B cell (primary cell): ENCODE measurements around the gene KDELR1. TPM values are rescaled to one million over a fixed set of nuclear protein-coding genes. Genes with fewer than 3 reads are reported as not detected.

Source experiments
- ATAC-seq: fragments of 200-7000 bp; cut with Tn5 transposase; one replicate; pipeline ENCODE4 v1.10.0; 2021; ENCODE audit warnings: low read depth, mild to moderate bottlenecking, moderate number of reproducible peaks, moderate library complexity
- CTCF ChIA-PET: fragments of 350-600 bp; sonication (Branson Sonifier 250); formaldehyde crosslinking; loops from one replicate; lab custom pipeline; 2021; ENCODE audit warnings: antibody characterized with exemption, inconsistent platforms; lab: Charles Lee
- POLR2A ChIA-PET: fragments of 350-600 bp; sonication (Branson Sonifier 250); formaldehyde crosslinking; loops from one replicate; lab custom pipeline; 2021; ENCODE audit warnings: antibody characterized with exemption; lab: Charles Lee
- DNase-seq: peaks from one replicate; pipeline ENCODE4 v3.0.0; 2013
- H2AFZ ChIP-seq: 2 replicates; pipeline ENCODE4 v1.6.1; 2012; ENCODE audit warnings: mild to moderate bottlenecking, low read depth, low read length; ENCODE audit not compliant: insufficient read depth, poor library complexity, severe bottlenecking
- H3K27ac ChIP-seq, 2 donors: 1 replicate in 1 of 2; 2 replicates in 1 of 2; pipeline ENCODE4 v1.5.1; 2012 to 2013; ENCODE audit warnings: low read length in 2 of 2, mild to moderate bottlenecking in 2 of 2, moderate library complexity in 1 of 2
- H3K27me3 ChIP-seq, 4 experiments: fragments of 200-600 bp in 1 of 4; sonication (generic) in 1 of 4; replicated peaks in 1 of 4; 1 replicate in 2 of 4; 2 replicates in 2 of 4; pipeline versions ENCODE4 v1.6.1 to v1.7.0; 2013 to 2016; ENCODE audit warnings: low read length in 3 of 4, mild to moderate bottlenecking in 2 of 4, mixed read lengths in 1 of 4, moderate library complexity in 1 of 4; ENCODE audit not compliant: insufficient read depth in 4 of 4, control insufficient read depth in 3 of 4; ENCODE audit errors: control extremely low read depth in 1 of 4
- H3K36me3 ChIP-seq, 2 experiments: replicated peaks in 1 of 2; 1 replicate in 1 of 2; 2 replicates in 1 of 2; pipeline versions ENCODE4 v1.6.1 to v1.7.1; 2013; ENCODE audit warnings: low read length in 1 of 2; ENCODE audit not compliant: insufficient read depth in 2 of 2, control insufficient read depth in 1 of 2; ENCODE audit errors: control extremely low read depth in 1 of 2, extremely low read depth in 1 of 2
- H3K4me1 ChIP-seq, 2 donors: fragments of 200-600 bp in 1 of 2; sonication (generic) in 1 of 2; 1 replicate in 1 of 2; 2 replicates in 1 of 2; pipeline versions ENCODE4 v1.5.1 to v1.6.1; 2013 to 2017; ENCODE audit warnings: low read length in 2 of 2; ENCODE audit not compliant: control insufficient read depth in 2 of 2, insufficient read depth in 2 of 2
- H3K4me2 ChIP-seq: replicated peaks from 2 replicates; pipeline ENCODE3; 2012; ENCODE audit warnings: mild to moderate bottlenecking, low read depth, low read length; ENCODE audit not compliant: poor library complexity, severe bottlenecking
- H3K4me3 ChIP-seq, 5 experiments: fragments of 200-600 bp in 1 of 5; sonication (generic) in 1 of 5; 1 replicate in 3 of 5; 2 replicates in 2 of 5; pipeline versions ENCODE4 v1.5.1 to v1.7.0; 2011 to 2016; ENCODE audit warnings: low read length in 4 of 5, mild to moderate bottlenecking in 4 of 5, low read depth in 2 of 5, control low read depth in 1 of 5, moderate library complexity in 1 of 5; ENCODE audit not compliant: insufficient read depth in 1 of 5; ENCODE audit errors: control extremely low read depth in 1 of 5, extremely low read depth in 1 of 5
- H3K79me2 ChIP-seq: fragments of 200-600 bp; sonication (generic); one replicate; pipeline ENCODE4 v1.6.0; 2016; ENCODE audit warnings: low read length; ENCODE audit not compliant: control insufficient read depth, insufficient read depth
- H3K9ac ChIP-seq: fragments of 200-600 bp; sonication (generic); 2 replicates; pipeline ENCODE4 v1.6.1; 2017; ENCODE audit warnings: mild to moderate bottlenecking, low read length, moderate library complexity
- H3K9me3 ChIP-seq, 3 donors: one replicate each; pipeline versions ENCODE4 v1.6.1 to v1.7.1; 2013; ENCODE audit warnings: low read length in 2 of 3; ENCODE audit not compliant: control insufficient read depth in 2 of 3, insufficient read depth in 1 of 3; ENCODE audit errors: control extremely low read depth in 1 of 3
- H4K20me1 ChIP-seq: 2 replicates; pipeline ENCODE4 v1.6.0; 2012; ENCODE audit warnings: mild to moderate bottlenecking, low read length; ENCODE audit not compliant: insufficient read depth, control insufficient read depth, poor library complexity, severe bottlenecking
- H3K27ac Mint-ChIP-seq: one replicate; pipeline ENCODE4 v1.8.0; 2021; ENCODE audit warnings: mixed read lengths
- H3K27me3 Mint-ChIP-seq: one replicate; pipeline ENCODE4 v1.8.0; 2021; ENCODE audit warnings: mixed read lengths
- H3K4me1 Mint-ChIP-seq: one replicate; pipeline ENCODE4 v1.8.0; 2021; ENCODE audit warnings: mixed read lengths
- H3K4me3 Mint-ChIP-seq: one replicate; pipeline ENCODE4 v1.8.0; 2021; ENCODE audit warnings: mixed read lengths
- H3K9me3 Mint-ChIP-seq: one replicate; pipeline ENCODE4 v1.8.0; 2022; ENCODE audit warnings: mixed read lengths; ENCODE audit not compliant: insufficient read depth
- CTCF ChIP-seq: fragments of 200-600 bp; IDR thresholded peaks from one replicate; pipeline ENCODE4 v1.8.0; 2022; ENCODE audit warnings: antibody characterized with exemption, mild to moderate bottlenecking
- EZH2 ChIP-seq: IDR thresholded peaks from 2 replicates; pipeline ENCODE4 v1.6.1; 2012; ENCODE audit warnings: borderline replicate concordance, low read depth, mild to moderate bottlenecking, moderate library complexity, low read length; ENCODE audit not compliant: insufficient read depth, poor library complexity, severe bottlenecking
- WGBS: methylation state at CpG from one replicate; pipeline ENCODE4 v1.1.5; 2013; ENCODE audit warnings: missing lambda C conversion rate; ENCODE audit not compliant: insufficient coverage; 5-methylcytosine and 5-hydroxymethylcytosine counted together
- intact Hi-C: fragments of 100-400 bp; cut with micrococcal nuclease; formaldehyde crosslinking; loops from one replicate; pipeline ENCODE4 v1.10.0; 2022
- polyA plus RNA-seq: library from polyadenylated mRNA; depleted of rRNA; stranded (reverse); fragments of >200 nt; gene quantifications from 2 replicates; pipeline ENCODE4 v1.2.3, GENCODE V29; 2012
- total RNA-seq, 2 donors: library from RNA; stranded (reverse); fragments of 120-200 nt in 1 of 2; gene quantifications; 1 replicate in 1 of 2; 2 replicates in 1 of 2; pipeline versions ENCODE4 v1.2.3 to v1.2.4, GENCODE V29; 2013 to 2022

Gene KDELR1
- total and polyA plus RNA-seq, 2 donors (not counting 1 experiment from before 2014, with no cell fraction given): 33.3 to 62.7 TPM

GRCh38 chr19:48405010-48405659, 13.8 kb upstream of the KDELR1 start:
- CTCF ChIA-PET: interaction anchor here (0.5 to 1.6 kb wide), 2 partner anchors 14 to 56 kb away, joined by 3 to 4 read pairs; partner anchors contain the start of gene KDELR1
- Histone ChIP-seq H3K36me3 (no peaks in the 10 kb centered on the region), H4K20me1 (no peaks in the 10 kb centered on the region), H3K4me3 (no peak overlapping the region), H3K9me3 (peaks cover 1 to 5% (median 2%) of the 10 kb centered on the region in 3 donors), H3K79me2 (no peaks in the 10 kb centered on the region), H3K27me3 (peaks cover 0 to 18% (median 5%) of the 10 kb centered on the region in 4 experiments), H3K4me2 (no peak overlapping the region), H3K27ac (no peak overlapping the region), H2AFZ (no peak overlapping the region), H3K4me1 (peaks cover 0 to 4% of the 10 kb centered on the region in 2 donors), H3K9ac (no peak overlapping the region)
- 95% methylated on average over 26 of the region's 27 CpGs for WGBS
- ATAC-seq (no peak), DNase-seq (no peak)
- POLR2A ChIA-PET: no interaction called here
- H3K4me3 Mint-ChIP-seq: no peak overlapping the region
- intact Hi-C loops: no loop called here
- no peak overlapping the region for H3K27ac Mint-ChIP-seq
- H3K27me3 Mint-ChIP-seq: peaks cover 25% of the 10 kb centered on the region
- no peak for TF ChIP-seq CTCF
- no peak for TF ChIP-seq EZH2
- H3K4me1 Mint-ChIP-seq: peaks cover 7% of the 10 kb centered on the region
- peaks cover 4% of the 10 kb centered on the region for H3K9me3 Mint-ChIP-seq

- WGBS: 100% methylated on average over 1 of the region's 3 CpGs
- TF ChIP-seq EZH2 (no peak), CTCF (no peak)
- DNase-seq: peak; percentile 68
- Histone ChIP-seq H3K4me2 (no peak overlapping the region), H3K27ac (no peak overlapping the region), H3K79me2 (no peaks in the 10 kb centered on the region), H3K9me3 (peaks cover 1 to 19% (median 2%) of the 10 kb centered on the region in 3 donors), H3K36me3 (no peaks in the 10 kb centered on the region), H4K20me1 (no peaks in the 10 kb centered on the region), H3K4me3 (no peak overlapping the region), H2AFZ (no peak overlapping the region), H3K4me1 (peaks cover 0 to 4% of the 10 kb centered on the region in 2 donors), H3K9ac (no peak overlapping the region), H3K27me3 (peaks cover 0 to 15% (median 5%) of the 10 kb centered on the region in 4 experiments)
- CTCF ChIA-PET: interaction anchor here (0.9 to 2.2 kb wide), 4 partner anchors 10 to 102 kb away, joined by 3 to 12 read pairs (median 6); partner anchors contain the start of genes GRIN2D, KDELR1, SYNGR4 and TMEM143
- ATAC-seq: peak; percentile 56
- POLR2A ChIA-PET: interaction anchor here (0.5 to 0.7 kb wide), 3 partner anchors 40 to 185 kb away, joined by 3 to 9 read pairs (median 4); partner anchors contain the start of genes SYNGR4 and TMEM143
- intact Hi-C loops: loop anchor here (1.0 kb wide), 1 partner anchor 82 kb away; a partner anchor contains a TSS
- Mint-ChIP-seq H3K4me1 (peaks cover 14% of the 10 kb centered on the region), H3K27ac (peak overlapping the region; percentile 43), H3K9me3 (peaks cover 4% of the 10 kb centered on the region), H3K27me3 (peaks cover 18% of the 10 kb centered on the region), H3K4me3 (no peak overlapping the region)
These were observed 12.3 kb upstream of the KDELR1 start for GRCh38 chr19:48403606-48404005.
